Right hindlimb (tissue), 1 donor: Measurements from ENCODE around the gene ATXN7.

ENCODE experiments used
- DNase-seq: peaks from one replicate; pipeline ENCODE4 v3.0.0-alpha.2; 2018

The ATXN7 gene

DNA sequence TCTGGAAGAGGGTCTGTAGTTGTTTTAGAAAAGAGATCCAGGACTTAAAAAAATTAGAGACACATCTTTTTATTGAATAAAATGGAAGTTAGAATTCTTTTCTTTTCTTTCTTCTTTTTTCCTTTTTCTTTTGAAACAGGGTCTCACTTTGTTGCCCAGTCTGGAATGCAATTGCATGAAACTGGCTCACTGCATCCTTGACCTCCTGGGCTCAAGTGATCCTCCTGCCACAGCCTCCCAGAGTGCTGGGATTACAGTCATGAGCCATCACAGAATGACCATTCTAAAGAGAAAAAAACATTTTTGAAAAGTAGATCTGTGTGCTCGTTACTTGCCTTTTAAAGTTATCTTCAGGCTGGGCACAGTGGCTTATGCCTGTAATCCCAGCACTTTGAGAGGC lies 3.6 kb downstream of the ATXN7 start:
- DNase-seq = no peak

DNA sequence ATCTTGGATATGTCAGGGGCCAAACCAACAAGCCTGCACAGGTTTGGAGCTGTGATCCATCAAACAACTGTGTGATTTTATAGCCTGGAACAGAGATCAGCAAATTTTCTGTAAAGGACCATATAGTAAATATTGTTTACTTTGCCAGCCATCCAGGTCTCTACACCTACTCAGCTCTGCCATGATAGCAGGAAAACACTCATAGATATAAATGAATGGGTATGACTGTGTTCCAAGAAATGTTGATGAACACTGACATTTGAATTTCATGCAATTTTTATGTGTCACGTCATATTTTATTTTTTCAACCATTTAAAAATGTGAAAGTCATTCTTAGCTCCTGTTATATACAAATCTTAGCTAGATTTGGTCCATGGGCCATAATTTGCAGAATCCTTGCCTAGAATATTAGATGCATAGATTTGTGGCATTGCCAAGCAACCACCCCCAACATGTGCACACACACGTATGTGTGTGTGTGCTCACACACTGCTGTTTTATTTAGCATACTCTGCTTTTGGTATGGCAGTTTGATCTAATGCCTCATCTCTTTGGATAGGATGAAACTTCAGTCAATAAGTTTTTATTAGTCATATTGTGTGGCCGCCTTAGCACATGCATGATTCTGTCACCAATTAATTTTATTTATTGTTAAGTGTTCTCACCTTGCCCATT lies 6.4 kb downstream of the ATXN7 start:
- no peak for DNase-seq

DNA sequence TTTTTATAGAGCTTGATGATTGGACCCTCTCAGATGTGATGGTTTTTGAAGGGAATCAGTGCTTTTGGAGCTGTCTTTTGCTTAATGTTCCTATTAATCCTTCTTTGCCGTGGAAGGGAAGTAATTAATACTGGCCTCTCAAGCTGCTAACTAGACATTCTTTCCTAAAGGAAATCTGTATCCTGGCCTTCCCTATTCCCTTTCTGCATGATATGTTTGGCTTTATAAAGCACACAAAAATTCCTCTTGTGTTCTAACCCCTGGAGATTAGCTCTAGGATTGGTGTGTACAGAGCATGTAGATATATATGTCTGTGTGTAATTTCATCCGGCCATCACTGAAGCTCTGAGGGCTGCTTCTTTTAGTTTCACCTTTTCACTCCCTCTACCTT lies 6.9 kb downstream of the ATXN7 start:
- no peak for DNase-seq

DNA sequence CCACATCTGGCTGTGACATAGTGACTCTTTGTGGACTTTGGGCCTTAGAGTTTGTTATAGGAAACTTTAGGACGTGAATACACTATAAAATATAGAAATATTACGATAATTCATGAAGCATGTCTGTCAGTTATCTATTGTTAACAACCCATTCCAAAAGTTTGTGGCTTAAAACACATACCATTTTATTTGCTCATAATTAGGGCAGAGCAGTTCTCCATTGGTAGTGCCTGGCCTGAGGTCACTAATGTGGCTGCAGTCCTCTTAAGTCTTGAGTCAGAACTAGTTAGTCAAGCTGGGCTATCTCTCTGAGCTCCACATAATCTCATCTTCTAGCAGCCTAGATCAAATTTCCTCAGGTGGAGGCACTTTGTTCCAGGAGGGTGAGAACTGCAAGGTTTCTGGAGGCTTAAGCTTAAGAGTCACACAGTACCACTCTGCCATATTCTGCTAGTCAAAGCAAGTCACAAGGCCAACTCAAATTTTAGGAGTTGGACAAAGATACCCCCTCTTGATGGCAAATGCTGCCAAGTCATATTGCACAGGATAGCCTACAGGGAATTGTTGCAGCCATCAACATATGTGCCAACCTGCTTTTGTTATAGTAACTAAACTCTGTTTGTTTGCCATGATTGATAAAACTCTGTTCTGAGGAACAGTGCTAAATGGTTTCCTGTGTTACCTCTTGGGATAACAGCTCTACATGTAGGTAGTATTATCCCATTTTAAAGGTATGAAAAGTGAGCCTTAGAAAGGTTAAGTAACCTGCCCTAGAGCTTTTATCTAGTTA lies 8.7 kb downstream of the ATXN7 start:
- DNase-seq = no peak

DNA sequence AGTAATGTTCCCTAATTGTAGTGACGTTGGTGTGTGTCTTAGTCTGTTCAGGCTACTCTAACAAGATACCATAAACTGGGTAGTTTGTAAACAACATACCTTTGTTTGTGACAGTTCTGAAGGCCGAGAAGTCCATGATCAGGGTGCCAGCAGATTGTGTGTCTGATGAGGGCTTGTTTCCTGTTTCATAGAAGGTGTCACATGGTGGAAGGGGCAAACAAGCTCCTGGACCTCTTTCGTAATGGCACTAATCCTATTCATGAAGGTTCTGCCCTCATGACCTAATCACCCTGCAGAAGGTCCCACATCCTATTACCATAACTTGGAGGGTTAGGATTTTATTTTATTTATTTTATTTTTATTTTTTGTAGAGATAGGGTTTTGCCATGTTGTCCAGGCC lies 11.1 kb downstream of the ATXN7 start:
- no peak for DNase-seq

DNA sequence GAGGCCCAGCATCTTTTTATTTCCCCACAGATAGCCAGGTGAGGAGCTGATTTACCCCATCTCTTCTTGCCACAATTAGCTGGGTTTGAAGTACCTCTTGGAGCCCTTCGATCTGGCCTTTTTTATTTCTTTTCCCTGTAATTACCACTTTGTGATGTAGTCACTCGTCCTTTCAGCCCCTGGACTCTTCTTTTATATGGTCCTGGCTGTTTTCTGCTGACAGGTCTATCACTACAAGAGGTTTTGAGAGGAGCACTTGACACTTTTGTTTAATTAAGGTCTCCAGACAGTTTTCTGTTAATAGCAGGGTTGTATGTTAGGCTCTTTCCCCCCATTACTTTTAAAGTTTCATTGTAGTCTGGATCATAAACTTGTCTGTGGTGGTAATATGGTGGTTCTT lies 11.8 kb downstream of the ATXN7 start:
- DNase-seq = no peak

DNA sequence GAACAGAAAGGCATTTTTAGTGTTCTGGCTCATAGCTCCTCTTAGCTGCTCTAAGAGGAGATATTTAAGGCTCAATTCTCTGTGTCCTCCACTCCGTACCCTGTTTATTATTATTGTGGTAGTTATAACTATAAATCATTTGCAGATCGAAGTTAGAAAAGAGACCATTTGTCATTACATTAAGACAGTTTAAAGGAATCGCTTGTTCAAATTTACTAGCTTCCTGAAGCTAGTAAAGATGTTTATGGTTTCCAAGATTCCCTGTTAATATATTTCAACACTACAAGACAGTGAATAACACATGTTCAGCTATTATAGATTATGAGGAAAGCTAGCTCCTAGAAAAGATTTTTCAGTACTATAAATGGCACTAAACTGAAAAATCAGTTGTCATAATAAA lies 12.6 kb downstream of the ATXN7 start:
- DNase-seq = no peak

DNA sequence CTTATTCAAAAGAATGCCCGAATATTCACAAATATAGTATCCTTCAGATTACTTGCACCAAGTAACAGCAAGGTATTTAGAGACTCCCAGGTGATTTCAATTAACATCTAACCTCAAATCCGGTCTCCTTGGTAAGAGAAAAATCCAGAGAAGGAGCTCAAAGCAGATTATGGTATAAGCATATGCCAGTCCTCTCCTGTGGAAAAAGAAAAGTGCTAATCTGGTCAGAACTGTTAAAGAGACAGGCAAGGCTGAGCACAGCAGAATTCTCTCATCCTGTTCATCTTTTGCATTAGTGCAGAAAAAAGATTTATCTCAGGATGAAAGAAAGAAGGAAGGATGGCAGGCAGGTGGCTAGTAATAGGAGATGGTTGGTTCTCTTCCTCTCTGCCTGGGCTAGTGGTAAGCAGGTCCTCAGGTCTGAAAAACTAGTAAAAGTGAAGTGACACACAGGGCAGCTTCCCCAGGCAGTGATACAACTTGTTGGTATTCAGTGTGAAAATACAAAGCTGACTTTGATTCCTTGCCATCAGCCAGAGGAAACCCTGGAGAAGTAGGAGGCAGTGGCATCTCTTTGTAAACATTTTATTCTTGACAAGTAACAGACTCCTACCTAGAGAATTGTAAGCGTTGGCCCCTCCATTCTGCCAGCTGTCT lies 14.2 kb downstream of the ATXN7 start:
- DNase-seq = no peak

DNA sequence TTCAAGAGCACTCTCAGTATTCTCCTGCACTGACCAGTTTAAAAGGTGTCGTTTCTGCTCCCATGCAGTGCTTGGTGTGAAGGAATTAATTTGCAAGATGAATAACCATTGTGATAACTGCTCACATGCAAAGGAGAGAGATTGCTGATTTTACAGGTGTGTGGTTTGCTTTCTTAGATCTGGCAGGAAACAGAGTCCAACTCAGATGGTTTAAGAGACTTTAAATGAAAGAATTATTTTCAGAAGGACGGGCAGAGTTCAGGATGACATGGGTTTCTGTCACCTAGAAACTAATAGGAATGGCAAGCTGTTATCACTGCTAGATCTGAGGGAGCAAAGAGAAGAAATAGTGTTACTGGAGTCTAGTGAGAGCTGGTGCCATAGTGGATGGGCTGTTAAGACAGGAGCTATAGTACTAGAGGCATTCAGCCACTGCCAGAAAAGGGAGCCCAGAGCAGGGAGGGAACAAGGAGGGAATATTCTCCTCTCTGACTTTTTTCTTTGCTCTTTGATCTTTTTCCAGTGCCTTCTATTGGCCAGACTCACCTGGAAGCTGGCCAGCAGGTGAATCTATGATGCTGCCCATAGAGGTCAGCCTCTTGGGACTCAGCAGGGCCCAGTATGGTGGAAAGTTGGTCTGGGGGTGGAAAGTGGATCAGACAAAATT lies 14.9 kb downstream of the ATXN7 start:
- DNase-seq = no peak

DNA sequence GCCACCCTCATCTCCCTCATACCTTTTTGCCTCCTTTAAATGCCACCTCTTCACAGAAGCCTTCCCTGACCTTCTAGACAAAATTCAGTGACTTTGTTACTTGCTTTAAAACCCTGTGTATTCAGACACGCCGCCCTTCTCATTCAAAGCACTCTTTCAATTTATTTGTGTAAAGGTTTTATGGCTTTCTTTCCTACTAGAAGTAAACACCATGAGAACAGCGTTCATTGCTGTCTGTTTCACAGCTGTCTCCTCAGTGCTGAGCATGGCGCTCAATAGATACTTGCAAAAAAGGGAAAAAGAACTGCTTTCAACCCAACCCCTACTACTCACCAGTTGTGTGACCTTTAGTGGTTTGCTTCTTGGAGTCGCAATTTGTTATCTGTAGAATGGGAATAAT lies 17.0 kb downstream of the ATXN7 start:
- no peak for DNase-seq

DNA sequence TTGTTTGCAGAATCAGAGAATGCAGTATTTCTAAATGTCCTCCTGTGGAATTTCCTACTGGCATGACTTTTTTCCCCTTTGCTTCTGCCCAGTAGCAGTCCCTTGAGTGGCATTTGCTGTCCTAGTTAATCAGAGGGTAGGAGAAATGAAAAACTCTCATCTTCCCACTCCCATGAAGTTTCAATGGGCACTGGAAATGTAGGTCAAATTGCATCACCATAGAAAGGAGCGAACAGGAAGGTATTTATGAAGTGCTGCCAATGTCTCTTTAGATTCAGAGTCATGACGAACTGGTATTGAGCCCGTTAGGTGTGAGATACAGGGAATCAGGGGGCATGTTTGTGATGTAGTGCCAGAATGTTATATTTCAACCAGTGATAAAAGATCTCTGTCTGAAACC lies 23.2 kb downstream of the ATXN7 start:
- no peak for DNase-seq

DNA sequence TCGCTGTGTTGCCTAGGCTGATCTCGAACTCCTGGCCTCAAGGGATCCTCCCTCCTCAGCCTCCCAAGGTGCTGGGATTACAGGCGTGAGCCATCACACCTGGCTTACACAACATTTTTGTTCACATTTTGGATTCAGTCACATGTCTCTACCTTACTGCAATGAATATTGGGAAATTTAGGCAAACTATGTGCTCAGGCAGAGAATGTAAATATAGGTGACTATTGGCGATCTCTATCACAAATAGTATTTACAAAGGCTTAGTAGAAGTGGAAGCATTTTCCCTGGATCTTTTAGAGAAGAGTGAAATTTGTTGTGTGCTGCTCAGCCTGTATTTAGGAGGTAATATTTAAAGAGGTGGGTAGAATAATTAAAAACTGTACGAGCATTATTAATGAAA lies 27.9 kb downstream of the ATXN7 start:
- DNase-seq = no peak

DNA sequence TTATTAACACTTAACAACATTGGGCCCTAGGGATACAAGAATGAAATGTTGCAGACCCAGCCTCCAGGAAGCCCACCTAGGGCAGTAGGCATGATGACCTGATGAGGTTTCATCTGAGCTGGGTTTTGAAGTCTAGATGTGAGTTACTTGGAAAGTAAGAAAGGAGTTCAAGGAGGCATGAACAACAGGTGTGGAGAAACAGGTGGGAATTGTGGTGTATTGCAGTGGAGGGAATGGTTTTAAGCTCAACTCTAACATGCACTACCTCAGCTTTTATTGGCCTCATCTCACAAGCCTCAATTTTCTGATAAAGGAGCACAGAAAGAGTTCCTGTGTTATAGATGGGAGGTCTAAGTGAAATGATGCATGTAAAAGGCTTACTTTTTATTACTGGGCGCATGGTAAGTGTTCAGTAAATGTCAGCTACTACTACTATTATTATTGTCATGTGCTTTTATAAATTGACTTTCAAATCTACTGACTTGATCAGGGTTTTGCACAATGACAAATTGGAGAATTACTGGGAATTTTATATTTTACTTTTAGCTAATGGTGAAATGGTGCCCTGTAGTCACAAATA lies 29.2 kb downstream of the ATXN7 start:
- no peak for DNase-seq

DNA sequence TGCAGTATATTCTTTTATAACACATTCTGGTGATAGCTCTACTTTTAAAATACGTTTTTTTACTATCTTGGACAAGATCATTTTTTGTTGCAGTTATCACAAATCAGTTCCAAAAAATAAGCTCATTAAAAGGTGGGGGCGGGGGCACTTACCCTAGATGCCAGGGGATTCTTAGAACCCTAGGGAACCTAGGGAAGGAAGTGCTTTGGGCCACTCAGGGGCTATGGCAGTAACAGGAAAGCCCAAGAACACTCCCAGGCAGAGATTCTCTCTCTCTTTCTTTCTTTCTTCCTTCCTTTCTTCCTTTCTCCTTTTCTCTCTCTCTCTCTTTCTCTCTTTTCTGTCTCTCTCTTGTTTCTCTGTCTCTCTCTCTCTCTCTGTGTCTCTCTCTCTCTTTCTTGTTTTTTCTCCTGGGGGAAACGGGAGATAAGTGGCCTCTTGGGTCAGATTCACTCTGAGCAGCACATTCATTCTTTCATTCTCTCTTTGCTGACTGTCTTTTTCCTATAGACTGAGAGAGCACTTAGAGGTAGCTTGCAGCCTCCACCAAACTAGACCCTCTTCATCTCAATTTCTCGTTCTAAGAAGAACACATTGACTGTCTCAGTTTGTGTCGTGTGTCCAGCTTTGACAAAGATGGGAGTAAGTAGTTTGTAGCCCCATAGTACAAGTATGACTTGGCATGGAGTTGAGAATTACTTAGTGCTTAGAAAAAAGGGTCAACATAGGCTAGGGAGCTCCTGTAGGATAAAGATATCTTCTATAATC lies 31.9 kb downstream of the ATXN7 start:
- DNase-seq = no peak

DNA sequence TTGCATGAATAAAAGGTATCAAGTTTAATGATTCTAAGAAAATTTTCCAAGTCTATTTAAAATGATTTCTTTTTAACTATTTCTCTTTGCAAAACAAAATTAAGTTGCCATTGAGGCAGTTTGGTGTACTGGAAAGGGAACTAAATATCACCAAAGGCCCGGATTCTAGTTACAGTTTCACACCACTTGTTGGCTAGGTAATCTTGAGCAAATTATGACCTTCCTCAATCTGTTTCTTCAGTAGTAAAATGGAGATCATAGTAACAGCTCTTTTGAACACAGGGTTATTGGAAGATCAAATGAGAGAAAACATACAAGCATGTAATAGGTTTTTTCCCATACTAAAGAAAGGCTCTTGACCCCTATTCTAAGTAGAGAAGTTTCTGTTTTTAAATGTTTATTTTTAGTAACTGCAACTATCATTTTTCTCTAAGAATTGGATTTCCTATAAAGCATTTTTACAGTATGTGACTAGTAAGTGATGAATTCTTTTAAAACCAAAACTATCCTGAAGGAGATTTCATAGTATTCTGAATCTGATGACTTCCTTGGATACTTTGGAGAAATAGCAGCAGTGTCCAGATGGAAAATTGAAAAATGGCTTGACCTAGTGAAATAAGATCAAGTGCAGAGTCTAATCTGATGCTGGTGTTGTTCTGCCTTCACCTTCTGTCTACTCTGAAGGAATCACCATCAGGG lies 32.8 kb downstream of the ATXN7 start:
- DNase-seq = no peak

DNA sequence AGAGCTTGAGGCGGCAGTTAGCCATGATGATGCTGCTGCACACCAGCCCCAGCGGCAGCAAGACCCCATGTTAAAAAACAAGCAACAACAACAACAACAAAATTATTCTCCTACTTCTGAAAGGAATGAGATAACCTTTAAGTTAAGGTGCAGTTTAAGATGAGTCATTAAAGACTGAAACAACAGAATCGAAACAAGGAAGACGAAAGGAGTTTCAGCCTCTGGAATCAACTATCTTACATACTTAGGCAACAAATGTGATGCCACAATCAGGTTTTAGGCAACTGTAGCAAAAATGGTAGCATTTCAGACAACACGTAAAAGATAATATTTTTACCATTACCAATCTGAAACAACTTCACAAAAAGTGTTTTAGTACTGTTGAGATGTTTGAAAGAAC lies 36.3 kb downstream of the ATXN7 start:
- DNase-seq = no peak

DNA sequence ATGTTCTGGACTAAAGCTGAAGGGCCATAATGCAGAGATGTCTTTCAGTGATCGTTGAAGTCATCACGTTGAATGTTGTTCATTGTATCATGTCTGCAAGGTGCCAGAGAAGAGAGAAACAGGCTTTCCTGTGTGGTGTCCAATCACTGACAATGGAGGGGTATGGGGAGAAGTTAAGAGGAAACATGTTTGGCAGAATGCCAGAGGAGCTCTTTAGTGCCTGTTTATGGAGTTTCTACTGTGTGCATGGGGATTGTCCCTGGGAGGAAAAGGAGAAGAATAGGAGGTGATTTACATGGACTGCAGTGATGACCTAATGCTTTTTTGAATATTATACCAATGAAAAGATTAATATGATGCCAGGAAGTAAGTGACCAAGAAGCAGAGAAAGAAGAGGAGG lies 36.8 kb downstream of the ATXN7 start:
- no peak for DNase-seq

DNA sequence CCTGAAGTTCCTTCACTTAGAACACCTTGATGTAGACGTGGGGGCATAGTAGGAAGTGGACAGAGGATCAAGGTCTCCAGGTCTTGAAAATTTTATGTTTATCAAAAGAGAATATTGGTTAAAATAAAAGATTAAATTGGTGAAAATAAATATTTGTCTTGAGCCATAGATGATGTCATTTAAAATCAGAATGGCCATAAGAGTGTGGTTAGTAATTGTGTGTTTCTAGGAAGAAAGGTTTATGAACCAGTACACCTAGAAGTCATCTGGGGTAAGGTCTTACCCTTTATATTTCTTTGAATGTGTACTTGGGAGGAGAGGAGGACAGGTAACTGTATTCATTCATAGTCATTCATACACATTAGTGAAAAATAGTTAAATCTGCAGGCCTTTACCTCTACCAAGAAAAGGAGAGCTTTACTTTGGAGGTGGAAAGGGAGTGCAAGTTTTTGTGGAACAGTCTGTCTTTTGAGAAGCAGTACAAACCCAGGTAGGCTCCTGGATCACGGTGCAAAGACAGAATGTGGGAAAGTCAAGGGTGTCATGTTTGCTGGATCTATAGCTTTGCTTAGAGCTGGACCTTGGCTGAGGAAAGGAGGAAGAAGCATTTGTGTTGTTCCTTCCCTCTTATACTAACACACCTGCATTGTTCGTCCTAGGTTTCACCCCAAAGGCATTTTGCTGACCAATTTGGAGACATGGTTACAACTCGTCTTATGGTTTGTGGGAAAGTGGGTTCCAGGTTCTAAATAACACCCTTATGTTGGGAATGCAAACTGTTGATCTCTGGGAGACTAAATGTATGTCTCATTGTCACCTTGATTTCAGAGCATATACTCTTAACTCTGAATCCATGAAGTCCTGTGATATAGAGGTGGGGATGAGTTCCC lies 42.3 kb downstream of the ATXN7 start:
- DNase-seq = no peak

DNA sequence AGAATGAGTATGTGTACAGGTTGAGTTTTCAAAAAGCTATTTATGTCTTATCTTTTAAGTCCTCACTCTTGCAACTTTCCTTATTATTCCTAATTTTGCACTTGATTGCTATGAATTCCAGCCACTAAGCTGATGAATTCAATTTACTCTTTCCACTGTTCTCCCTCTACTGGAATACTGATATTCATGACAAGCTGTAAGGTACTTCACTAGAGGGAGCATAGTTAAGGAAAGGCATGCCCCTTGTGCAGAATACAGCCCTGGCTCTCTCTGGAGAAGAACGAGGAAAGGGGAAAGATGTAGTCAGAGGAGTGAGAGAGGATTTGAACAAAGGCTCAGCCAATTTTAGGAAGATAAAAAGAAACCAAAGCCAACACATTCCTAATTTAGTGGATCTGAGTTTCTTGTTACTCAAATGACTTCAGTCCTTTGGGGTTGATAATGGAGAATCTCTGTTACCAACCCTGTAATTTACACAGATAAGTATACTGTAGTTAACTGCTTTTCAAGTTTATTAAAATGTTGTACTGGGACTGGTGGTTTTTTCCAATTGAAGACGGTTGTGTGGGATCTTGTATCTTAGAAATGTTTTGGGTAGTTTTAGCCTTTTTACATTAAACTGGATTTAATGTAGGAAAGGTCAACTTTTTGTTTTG lies 44.5 kb downstream of the ATXN7 start:
- no peak for DNase-seq

DNA sequence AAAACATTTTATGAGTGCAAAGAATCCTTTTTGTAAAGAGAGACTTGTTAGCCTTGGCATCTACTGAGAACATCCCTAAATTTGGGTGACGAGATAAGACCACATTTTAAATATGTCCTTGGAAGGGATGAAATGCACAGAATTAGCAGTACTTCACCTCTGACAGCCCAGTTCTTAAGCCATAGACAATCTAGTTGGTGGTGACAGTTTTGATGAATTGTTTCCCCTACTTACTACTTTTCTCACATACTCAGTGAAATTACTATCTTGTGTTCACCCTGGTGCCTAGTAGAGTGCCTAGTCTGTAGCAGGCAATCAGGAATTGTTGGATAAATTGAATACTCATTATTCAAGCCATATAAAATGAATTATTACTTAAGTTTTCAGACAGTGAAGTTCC lies 45.1 kb downstream of the ATXN7 start:
- DNase-seq = no peak
